IMR-90 (cell line): ENCODE measurements around the gene FGF19. TPM values are rescaled to one million over a fixed set of nuclear protein-coding genes. Genes with fewer than 3 reads are reported as not detected.
A peak's percentile ranks its signal among the peaks of the same experiment; 100 is the strongest.

Source experiments
- ATAC-seq: fragments of 200-7000 bp; cut with Tn5 transposase; 2 replicates; pipeline ENCODE4 v1.9.1; 2020; ENCODE audit warnings: low read depth, mild to moderate bottlenecking, moderate library complexity
- BruUV-seq: library from RNA; stranded (reverse); fragments of 400-500 nt; replicated peaks from 2 replicates; lab custom pipeline; 2021; lab: Mats Ljungman, UMichigan
- CTCF ChIA-PET: fragments of 300-600 bp; formaldehyde crosslinking; extraction: SDS; loops from one replicate; lab custom pipeline; 2021; ENCODE audit warnings: antibody characterized with exemption; lab: Yijun Ruan, JAX
- POLR2A ChIA-PET: fragments of 300-600 bp; sonication (Branson Sonifier 250); formaldehyde crosslinking; loops from one replicate; lab custom pipeline; 2022; ENCODE audit warnings: antibody characterized with exemption; ENCODE audit not compliant: unreplicated experiment; lab: Charles Lee
- DNase-seq: peaks from one replicate; pipeline ENCODE4 v3.0.0; 2013
- H2AFZ ChIP-seq: replicated peaks from 2 replicates; pipeline ENCODE3; 2013; ENCODE audit warnings: low read length, mild to moderate bottlenecking; ENCODE audit not compliant: poor library complexity
- H2AK5ac ChIP-seq: 2 replicates; pipeline ENCODE4 v1.6.1; 2013; ENCODE audit warnings: low read depth, low read length, inconsistent platforms
- H2AK9ac ChIP-seq: replicated peaks from 2 replicates; pipeline ENCODE3; 2013; ENCODE audit warnings: mild to moderate bottlenecking, low read depth, low read length, moderate library complexity; ENCODE audit not compliant: poor library complexity
- H2BK120ac ChIP-seq: 2 replicates; pipeline ENCODE4 v1.6.1; 2013; ENCODE audit warnings: low read depth, low read length, inconsistent platforms
- H2BK15ac ChIP-seq: 3 replicates; pipeline ENCODE4 v1.6.1; 2013; ENCODE audit warnings: low read depth, low read length, inconsistent platforms
- H2BK20ac ChIP-seq: 2 replicates; pipeline ENCODE4 v1.6.1; 2013; ENCODE audit warnings: low read depth, mild to moderate bottlenecking, inconsistent platforms, low read length, moderate library complexity
- H2BK5ac ChIP-seq: 2 replicates; pipeline ENCODE4 v1.6.1; 2013; ENCODE audit warnings: mild to moderate bottlenecking, low read depth, low read length, inconsistent platforms; ENCODE audit not compliant: poor library complexity, severe bottlenecking
- H3K14ac ChIP-seq: replicated peaks from 2 replicates; pipeline ENCODE4 v1.6.1; 2013; ENCODE audit warnings: low read depth, low read length, inconsistent platforms
- H3K18ac ChIP-seq: 2 replicates; pipeline ENCODE4 v1.6.1; 2013; ENCODE audit warnings: low read depth, low read length, control low read depth
- H3K23ac ChIP-seq: 2 replicates; pipeline ENCODE4 v1.6.1; 2013; ENCODE audit warnings: low read depth, low read length, inconsistent platforms
- H3K27ac ChIP-seq: 2 replicates; pipeline ENCODE4 v1.5.1; 2013; ENCODE audit warnings: mild to moderate bottlenecking, control low read depth, low read length; ENCODE audit not compliant: insufficient read depth
- H3K27me3 ChIP-seq: 2 replicates; pipeline ENCODE4 v1.6.1; 2013; ENCODE audit warnings: low read length; ENCODE audit not compliant: control insufficient read depth, insufficient read depth
- H3K36me3 ChIP-seq: 2 replicates; pipeline ENCODE4 v1.6.1; 2013; ENCODE audit warnings: low read length, mixed read lengths; ENCODE audit not compliant: control insufficient read depth, insufficient read depth
- H3K4ac ChIP-seq: 2 replicates; pipeline ENCODE4 v1.6.1; 2013; ENCODE audit warnings: low read depth, low read length, inconsistent platforms
- H3K4me1 ChIP-seq: 2 replicates; pipeline ENCODE4 v1.6.1; 2013; ENCODE audit warnings: low read length, mixed read lengths; ENCODE audit not compliant: control insufficient read depth, insufficient read depth
- H3K4me2 ChIP-seq: 2 replicates; pipeline ENCODE4 v1.6.1; 2013; ENCODE audit warnings: low read depth, mild to moderate bottlenecking, control low read depth, low read length, moderate library complexity
- H3K4me3 ChIP-seq: 2 replicates; pipeline ENCODE4 v1.5.1; 2013; ENCODE audit warnings: low read depth, mild to moderate bottlenecking, control low read depth, low read length, moderate library complexity; ENCODE audit not compliant: insufficient read depth
- H3K56ac ChIP-seq: 2 replicates; pipeline ENCODE4 v1.6.1; 2013; ENCODE audit warnings: low read length, inconsistent platforms; ENCODE audit not compliant: insufficient read depth; ENCODE audit errors: extremely low read depth
- H3K79me1 ChIP-seq, 2 experiments: 2 replicates each; pipeline ENCODE4 v1.6.1; 2013; ENCODE audit warnings: low read length in 2 of 2, inconsistent platforms in 1 of 2, low read depth in 1 of 2
- H3K9ac ChIP-seq: 2 replicates; pipeline ENCODE4 v1.6.1; 2013; ENCODE audit warnings: low read depth, low read length, control low read depth
- H3K9me1 ChIP-seq: 2 replicates; pipeline ENCODE4 v1.6.1; 2013; ENCODE audit warnings: low read length, inconsistent platforms; ENCODE audit not compliant: insufficient read depth
- H3K9me3 ChIP-seq: 2 replicates; pipeline ENCODE4 v1.6.1; 2013; ENCODE audit warnings: low read length; ENCODE audit not compliant: control insufficient read depth, insufficient read depth
- H4K20me1 ChIP-seq: 2 replicates; pipeline ENCODE4 v1.6.1; 2013; ENCODE audit warnings: low read length, inconsistent platforms; ENCODE audit not compliant: insufficient read depth
- H4K5ac ChIP-seq: 2 replicates; pipeline ENCODE4 v1.6.1; 2013; ENCODE audit warnings: mild to moderate bottlenecking, low read depth, low read length, control low read depth
- H4K8ac ChIP-seq, 2 experiments: 2 replicates each; pipeline ENCODE4 v1.6.1; 2013; ENCODE audit warnings: low read depth in 2 of 2, low read length in 2 of 2, control low read depth in 1 of 2, inconsistent platforms in 1 of 2
- H4K91ac ChIP-seq: 2 replicates; pipeline ENCODE4 v1.6.1; 2013; ENCODE audit warnings: low read depth, low read length, inconsistent platforms; ENCODE audit not compliant: insufficient read depth
- BHLHE40 ChIP-seq: fragments of 150-350 bp; IDR thresholded peaks from 2 replicates; pipeline ENCODE4 v1.6.1; 2016; ENCODE audit warnings: mild to moderate bottlenecking, low read depth, low read length
- CEBPB ChIP-seq: IDR thresholded peaks from 2 replicates; pipeline ENCODE4 v1.6.1; 2012; ENCODE audit warnings: low read depth, low read length, improper control_type of control experiment
- CHD1 ChIP-seq: IDR thresholded peaks from 2 replicates; pipeline ENCODE4 v1.6.1; 2012; ENCODE audit warnings: low read depth, low read length, improper control_type of control experiment
- FOS ChIP-seq: fragments of 150-350 bp; IDR thresholded peaks from 2 replicates; pipeline ENCODE4 v1.6.1; 2016; ENCODE audit warnings: low read depth, low read length
- MAFK ChIP-seq: IDR thresholded peaks from 2 replicates; pipeline ENCODE4 v1.6.1; 2012; ENCODE audit warnings: low read depth, low read length, improper control_type of control experiment
- MAZ ChIP-seq: IDR thresholded peaks from 2 replicates; pipeline ENCODE4 v1.6.1; 2012; ENCODE audit warnings: low read depth, mild to moderate bottlenecking, low read length, improper control_type of control experiment, moderate library complexity, borderline replicate concordance
- MXI1 ChIP-seq: IDR thresholded peaks from 2 replicates; pipeline ENCODE4 v1.6.1; 2012; ENCODE audit warnings: low read depth, mild to moderate bottlenecking, low read length, moderate library complexity, borderline replicate concordance
- NFE2L2 ChIP-seq: fragments of 150-350 bp; IDR thresholded peaks from 2 replicates; pipeline ENCODE4 v1.6.1; 2016; ENCODE audit warnings: low read depth, mild to moderate bottlenecking, low read length
- POLR2A ChIP-seq: IDR thresholded peaks from 2 replicates; pipeline ENCODE4 v1.6.1; 2012; ENCODE audit warnings: mild to moderate bottlenecking, low read depth, low read length
- RCOR1 ChIP-seq: IDR thresholded peaks from 2 replicates; pipeline ENCODE4 v1.6.1; 2012; ENCODE audit warnings: mild to moderate bottlenecking, low read length, improper control_type of control experiment; ENCODE audit not compliant: insufficient replicate concordance
- RFX5 ChIP-seq: IDR thresholded peaks from 2 replicates; pipeline ENCODE4 v1.8.0; 2012; ENCODE audit warnings: low read depth, mild to moderate bottlenecking, low read length, moderate library complexity
- SMC3 ChIP-seq: fragments of 150-350 bp; IDR thresholded peaks from 2 replicates; pipeline ENCODE4 v1.6.1; 2016; ENCODE audit warnings: low read depth, mild to moderate bottlenecking, antibody characterized with exemption, low read length, moderate library complexity
- WGBS, 2 experiments: methylation state at CpG; one replicate each; pipeline versions ENCODE4 v1.1.5 to v1.1.7; 2013; ENCODE audit warnings: missing lambda C conversion rate in 2 of 2; ENCODE audit not compliant: insufficient read length in 1 of 2; ENCODE audit errors: extremely low coverage in 2 of 2; 5-methylcytosine and 5-hydroxymethylcytosine counted together
- dilution Hi-C: fragments of 300-500 bp; cut with HindIII; formaldehyde crosslinking; loops from one replicate; pipeline ENCODE4 v1.14.3; 2018; ENCODE audit warnings: low sequenced_read_pairs; ENCODE audit not compliant: unreplicated experiment
- in situ Hi-C: fragments of 300-500 bp; cut with MboI; formaldehyde crosslinking; loops from 3 replicates; pipeline ENCODE4 v1.14.3; 2019; ENCODE audit warnings: low sequenced_read_pairs, inconsistent platforms, mixed read lengths
- intact Hi-C: fragments of 100-400 bp; cut with micrococcal nuclease; formaldehyde crosslinking; loops from 2 replicates; pipeline ENCODE4 v1.10.0; 2022
- polyA plus RNA-seq, 3 experiments: library from polyadenylated mRNA; depleted of rRNA; stranded (reverse); fragments of >200 nt; gene quantifications; 2 replicates each; pipeline ENCODE4 v1.2.3, GENCODE V29; 2012; ENCODE audit warnings: low replicate concordance in 1 of 3
- total RNA-seq: library from RNA; depleted of rRNA; stranded (reverse); fragments of >200 nt; gene quantifications from 2 replicates; pipeline ENCODE4 v1.2.3, GENCODE V29; 2012
- TF ChIP-seq, protein P1 (sequence below): fragments of 150-350 bp; IDR thresholded peaks from 2 replicates; pipeline ENCODE4 v1.6.1; 2017; ENCODE audit warnings: mild to moderate bottlenecking, antibody characterized with exemption, low read length, low read depth
- TF ChIP-seq, protein P2 (sequence below): fragments of 150-350 bp; IDR thresholded peaks from 2 replicates; pipeline ENCODE4 v1.6.1; 2016; ENCODE audit warnings: low read depth, mild to moderate bottlenecking, low read length, moderate library complexity, borderline replicate concordance
- TF ChIP-seq, protein P3 (sequence below): conservative IDR thresholded peaks from 2 replicates; pipeline ENCODE4 v1.5.1; 2012; ENCODE audit warnings: mild to moderate bottlenecking, low read depth, low read length, improper control_type of control experiment

Gene FGF19
- total and polyA plus RNA-seq, 2 of the 4 experiments (the other 2 are of a cell fraction): not detected

DNA sequence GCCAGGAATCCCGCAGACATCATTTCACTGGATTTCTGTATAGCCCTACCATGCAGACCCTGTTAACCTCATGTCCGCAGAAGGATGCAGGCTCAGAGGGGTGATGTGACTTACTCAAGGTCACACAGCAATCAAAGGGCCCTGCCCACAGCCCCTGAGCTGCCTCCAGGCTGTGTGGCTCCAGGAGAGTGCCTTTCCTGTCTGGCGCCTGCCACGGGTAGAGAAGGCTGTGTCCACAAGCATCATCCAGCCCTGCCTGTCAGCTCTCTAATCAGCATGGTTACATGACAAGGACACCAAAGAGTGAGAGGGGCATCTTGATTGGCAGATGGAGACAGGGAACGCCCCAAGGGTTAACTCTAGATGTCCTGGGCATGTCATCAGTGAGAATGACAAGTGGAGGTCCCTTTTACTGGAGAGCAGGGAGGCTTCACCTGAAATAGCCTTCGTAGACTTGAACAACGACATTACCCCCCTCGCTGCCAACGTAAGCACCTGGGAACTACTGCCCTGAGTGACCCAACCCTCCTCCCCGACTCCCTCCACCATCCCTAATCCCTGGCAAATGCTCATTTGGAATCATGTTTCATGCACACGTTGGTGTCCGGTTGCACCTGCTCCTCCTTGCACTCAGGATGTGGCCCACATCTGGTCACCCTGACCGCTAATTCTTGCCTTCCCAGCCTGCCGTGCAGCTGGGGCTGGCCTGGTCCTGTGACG, 6.9 kb downstream of the FGF19 start:
- H3K9me3 ChIP-seq: peaks cover 5% of the 10 kb centered on the region
- H3K4me1 ChIP-seq: peaks cover 2% of the 10 kb centered on the region
- peaks cover 37% of the 10 kb centered on the region for H3K27me3 ChIP-seq
- no peak overlapping the region for H3K9ac ChIP-seq
- H3K36me3 ChIP-seq: no peaks in the 10 kb centered on the region
- in situ Hi-C loops: no loop called here
- H4K91ac ChIP-seq: no peak overlapping the region
- H3K4me3 ChIP-seq: no peak overlapping the region
- H2BK120ac ChIP-seq: no peak overlapping the region
- H2BK15ac ChIP-seq: no peak overlapping the region
- TF ChIP-seq BHLHE40 (no peak), CHD1 (no peak), CEBPB (no peak), RCOR1 (no peak), MXI1 (no peak), RFX5 (no peak), FOS (no peak), NFE2L2 (no peak), POLR2A (no peak), MAFK (no peak), SMC3 (no peak), MAZ (no peak)
- TF ChIP-seq, protein P1, sequence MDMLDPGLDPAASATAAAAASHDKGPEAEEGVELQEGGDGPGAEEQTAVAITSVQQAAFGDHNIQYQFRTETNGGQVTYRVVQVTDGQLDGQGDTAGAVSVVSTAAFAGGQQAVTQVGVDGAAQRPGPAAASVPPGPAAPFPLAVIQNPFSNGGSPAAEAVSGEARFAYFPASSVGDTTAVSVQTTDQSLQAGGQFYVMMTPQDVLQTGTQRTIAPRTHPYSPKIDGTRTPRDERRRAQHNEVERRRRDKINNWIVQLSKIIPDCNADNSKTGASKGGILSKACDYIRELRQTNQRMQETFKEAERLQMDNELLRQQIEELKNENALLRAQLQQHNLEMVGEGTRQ: no peak
- TF ChIP-seq, protein P2, sequence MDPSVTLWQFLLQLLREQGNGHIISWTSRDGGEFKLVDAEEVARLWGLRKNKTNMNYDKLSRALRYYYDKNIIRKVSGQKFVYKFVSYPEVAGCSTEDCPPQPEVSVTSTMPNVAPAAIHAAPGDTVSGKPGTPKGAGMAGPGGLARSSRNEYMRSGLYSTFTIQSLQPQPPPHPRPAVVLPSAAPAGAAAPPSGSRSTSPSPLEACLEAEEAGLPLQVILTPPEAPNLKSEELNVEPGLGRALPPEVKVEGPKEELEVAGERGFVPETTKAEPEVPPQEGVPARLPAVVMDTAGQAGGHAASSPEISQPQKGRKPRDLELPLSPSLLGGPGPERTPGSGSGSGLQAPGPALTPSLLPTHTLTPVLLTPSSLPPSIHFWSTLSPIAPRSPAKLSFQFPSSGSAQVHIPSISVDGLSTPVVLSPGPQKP: no peak
- TF ChIP-seq, protein P3, sequence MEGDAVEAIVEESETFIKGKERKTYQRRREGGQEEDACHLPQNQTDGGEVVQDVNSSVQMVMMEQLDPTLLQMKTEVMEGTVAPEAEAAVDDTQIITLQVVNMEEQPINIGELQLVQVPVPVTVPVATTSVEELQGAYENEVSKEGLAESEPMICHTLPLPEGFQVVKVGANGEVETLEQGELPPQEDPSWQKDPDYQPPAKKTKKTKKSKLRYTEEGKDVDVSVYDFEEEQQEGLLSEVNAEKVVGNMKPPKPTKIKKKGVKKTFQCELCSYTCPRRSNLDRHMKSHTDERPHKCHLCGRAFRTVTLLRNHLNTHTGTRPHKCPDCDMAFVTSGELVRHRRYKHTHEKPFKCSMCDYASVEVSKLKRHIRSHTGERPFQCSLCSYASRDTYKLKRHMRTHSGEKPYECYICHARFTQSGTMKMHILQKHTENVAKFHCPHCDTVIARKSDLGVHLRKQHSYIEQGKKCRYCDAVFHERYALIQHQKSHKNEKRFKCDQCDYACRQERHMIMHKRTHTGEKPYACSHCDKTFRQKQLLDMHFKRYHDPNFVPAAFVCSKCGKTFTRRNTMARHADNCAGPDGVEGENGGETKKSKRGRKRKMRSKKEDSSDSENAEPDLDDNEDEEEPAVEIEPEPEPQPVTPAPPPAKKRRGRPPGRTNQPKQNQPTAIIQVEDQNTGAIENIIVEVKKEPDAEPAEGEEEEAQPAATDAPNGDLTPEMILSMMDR: no peak
- CTCF ChIA-PET: no interaction called here
- DNase-seq (no peak), ATAC-seq (no peak)
- no peak overlapping the region for H2AFZ ChIP-seq
- no peaks in the 10 kb centered on the region for H3K79me1 ChIP-seq
- no peak overlapping the region for H3K4ac ChIP-seq
- no peak overlapping the region for H2AK9ac ChIP-seq
- 0 out of 2 replicates have a peak overlapping the region, but pooled peaks have one; percentile 38 for H3K23ac ChIP-seq
- H4K8ac ChIP-seq: no peak overlapping the region
- whole genome bisulfite sequencing, 2 experiments: no CpG with 5 or more reads among the region's 15 CpGs
- no peak overlapping the region for H2BK20ac ChIP-seq
- H3K4me2 ChIP-seq: no peak overlapping the region
- no peak overlapping the region for H2BK5ac ChIP-seq
- no peak overlapping the region for H2AK5ac ChIP-seq
- no TSS peak for BruUV-seq
- POLR2A ChIA-PET: interaction anchor here (0.6 kb wide), 2 partner anchors 428 to 580 kb away, joined by 4 read pairs; no protein-coding TSS in a partner anchor
- H4K20me1 ChIP-seq: no peaks in the 10 kb centered on the region
- H3K14ac ChIP-seq: no peak overlapping the region
- H3K56ac ChIP-seq: no peak overlapping the region
- H3K9me1 ChIP-seq: no peaks in the 10 kb centered on the region
- H3K27ac ChIP-seq: no peak overlapping the region
- H3K18ac ChIP-seq: no peak overlapping the region
- dilution Hi-C loops: no loop called here
- no peak overlapping the region for H4K5ac ChIP-seq
- intact Hi-C loops: no loop called here
